ENCODE results near the gene EIF4G1.

- TF ChIP-seq CTCF (conservative IDR thresholded peaks at IDR 0.05; ENCODE audit: low read length) (no peak), EZH2phosphoT487 (IDR thresholded peaks at IDR 0.05; ENCODE audit: borderline replicate concordance) (no peak)
Observed at GRCh38 chr3:184366619-184367289, 52.3 kb downstream of the EIF4G1 start.
